GM21786 (cell line): ENCODE data around the gene CEP128.
"Not testable (repeated sequence)": the region's sequence is repeated elsewhere in the genome, so short reads cannot be mapped to it uniquely, and the experiment has no call there.

Source experiments
- ATAC-seq: cut with Tn5 transposase; IDR thresholded peaks from one replicate; pipeline ENCODE4 v1.9.1; 2021; ENCODE audit not compliant: unreplicated experiment

The CEP128 gene

DNA sequence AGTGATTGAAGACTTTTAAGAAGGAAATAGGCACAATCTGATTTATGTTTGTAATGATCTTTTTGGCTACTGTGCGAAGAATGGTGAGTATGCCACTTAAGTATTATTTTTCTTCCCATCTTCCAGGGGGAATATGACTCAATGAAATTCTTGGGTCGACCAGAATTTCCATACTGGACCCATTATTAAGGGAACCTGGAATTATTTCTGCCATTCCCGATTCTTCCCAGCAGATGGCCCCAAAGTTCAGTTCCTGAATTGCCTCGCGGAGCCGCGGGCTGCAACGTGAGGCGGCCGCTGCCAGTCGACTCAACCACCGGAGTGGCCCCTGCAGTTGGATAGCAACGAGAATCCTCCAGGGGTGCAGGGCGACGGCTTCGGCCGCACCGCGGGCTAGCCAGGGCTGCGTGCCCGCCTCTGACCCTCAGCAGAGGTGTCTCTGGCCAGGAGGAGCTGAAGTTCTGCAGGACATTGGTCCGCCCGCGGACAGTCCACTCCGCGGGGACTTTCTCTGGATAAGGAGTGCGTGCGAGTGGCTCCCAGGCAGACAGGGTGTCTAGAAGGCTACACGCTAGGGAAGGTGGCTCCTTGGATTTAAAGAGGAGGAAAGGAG, 13.3 kb upstream of the CEP128 start:
- ATAC-seq = no peak

GRCh38 chr14:80953211-80953610, 11.7 kb upstream of the CEP128 start:
- ATAC-seq = not testable (repeated sequence)

DNA sequence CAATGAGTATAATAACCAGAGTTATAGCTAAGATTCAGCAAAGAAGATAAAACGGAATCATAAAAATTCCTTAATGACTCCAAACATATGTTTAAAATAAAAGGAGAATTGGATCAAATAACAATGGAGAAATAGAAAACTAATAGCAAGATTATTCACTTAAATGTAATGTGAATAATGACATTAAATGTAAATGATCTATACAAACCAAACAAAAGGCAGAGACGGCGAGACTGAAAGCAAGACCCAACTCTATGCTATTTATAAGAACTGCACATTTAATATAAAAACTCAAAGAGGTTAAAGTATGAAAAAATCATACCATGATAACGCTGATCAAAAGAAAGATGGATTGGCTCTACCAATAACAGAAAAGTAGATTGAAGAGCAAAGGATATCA, 10.0 kb upstream of the CEP128 start:
- ATAC-seq = no peak

GRCh38 chr14:80948291-80948690, 6.8 kb upstream of the CEP128 start:
- no peak for ATAC-seq

DNA sequence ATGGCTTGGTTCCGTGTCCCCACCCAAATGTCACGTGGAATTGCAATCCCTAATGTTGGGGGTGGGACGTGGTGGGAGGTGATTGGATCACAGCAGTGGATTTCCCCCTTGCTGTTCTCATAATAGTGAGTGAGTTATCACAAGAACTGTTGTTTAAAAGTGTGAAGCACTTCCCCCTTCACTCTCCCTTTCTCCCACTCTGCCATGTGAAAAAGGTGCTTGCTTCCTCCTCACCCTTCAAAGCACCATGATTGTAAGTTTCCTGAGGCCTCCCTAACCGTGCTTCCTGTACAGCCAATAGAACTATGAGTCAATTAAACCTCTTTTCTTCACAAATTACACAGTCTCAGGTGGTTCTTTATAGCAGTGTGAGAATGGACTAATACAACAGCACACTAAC, 5.3 kb upstream of the CEP128 start:
- ATAC-seq = no peak

- no peak for ATAC-seq
Measured at GRCh38 chr14:80946187-80946586, 4.6 kb upstream of the CEP128 start.

- ATAC-seq = no peak
Measured at GRCh38 chr14:80944861-80945617, 3.5 kb upstream of the CEP128 start.

GRCh38 chr14:80942191-80942600, 658 bp upstream of the CEP128 start:
- peak; percentile 11 for ATAC-seq

DNA sequence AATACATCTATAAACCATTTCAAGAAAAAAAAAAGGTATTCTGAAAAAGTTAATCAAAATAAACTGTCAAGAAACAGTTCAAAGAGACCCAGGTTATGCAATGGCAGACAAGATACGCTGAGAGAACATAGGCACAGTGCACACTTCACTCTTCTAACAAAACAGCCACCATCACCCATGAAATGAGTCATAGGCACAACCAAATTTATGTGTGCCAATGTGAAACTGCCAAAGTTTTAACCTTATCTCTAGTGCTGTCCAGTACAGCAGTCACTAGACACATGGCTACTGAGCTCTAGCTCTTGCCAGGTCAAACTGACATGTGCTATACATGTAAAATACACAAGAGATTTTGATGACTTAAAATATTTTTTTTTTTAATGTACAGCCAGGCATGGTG, 1.4 kb downstream of the CEP128 start:
- no peak for ATAC-seq

DNA sequence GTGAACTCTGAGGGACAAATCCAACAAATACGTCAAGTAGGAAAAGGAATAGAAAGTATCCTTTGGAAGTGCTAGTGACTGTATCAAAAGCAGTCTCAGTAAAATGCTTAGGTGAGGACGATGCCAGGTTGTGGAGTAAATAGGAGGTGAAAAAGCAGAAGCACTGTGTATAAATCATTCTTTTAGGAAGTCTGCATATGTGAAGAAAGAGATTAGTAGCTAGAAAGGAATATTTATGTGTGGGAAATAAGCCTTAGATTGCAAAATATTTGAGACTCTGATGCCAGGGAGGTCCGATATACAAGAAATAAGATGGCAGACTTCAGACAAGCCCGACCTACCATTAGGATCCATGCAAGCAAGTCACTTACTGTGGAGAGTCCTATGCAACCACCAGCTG, 7.9 kb downstream of the CEP128 start:
- no peak for ATAC-seq

DNA sequence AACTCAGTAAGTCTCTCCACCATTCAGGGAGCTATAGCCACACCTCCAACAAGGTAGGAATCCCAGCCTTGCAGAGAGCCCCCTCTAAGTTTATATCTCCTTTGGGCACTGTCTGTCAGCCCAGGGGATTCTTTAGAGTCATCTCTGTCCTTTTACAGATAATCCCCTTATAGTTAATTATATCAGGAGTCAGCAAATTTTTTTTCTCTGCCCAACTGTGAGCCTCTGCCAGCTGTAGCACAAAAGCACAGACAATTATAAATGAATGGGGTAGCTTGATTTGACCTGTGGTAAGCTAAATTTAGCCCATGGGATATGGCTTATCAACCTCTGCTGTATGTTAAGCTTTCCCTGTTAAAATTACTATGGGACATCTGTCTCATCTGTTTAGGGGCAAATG, 8.3 kb downstream of the CEP128 start:
- no peak for ATAC-seq

DNA sequence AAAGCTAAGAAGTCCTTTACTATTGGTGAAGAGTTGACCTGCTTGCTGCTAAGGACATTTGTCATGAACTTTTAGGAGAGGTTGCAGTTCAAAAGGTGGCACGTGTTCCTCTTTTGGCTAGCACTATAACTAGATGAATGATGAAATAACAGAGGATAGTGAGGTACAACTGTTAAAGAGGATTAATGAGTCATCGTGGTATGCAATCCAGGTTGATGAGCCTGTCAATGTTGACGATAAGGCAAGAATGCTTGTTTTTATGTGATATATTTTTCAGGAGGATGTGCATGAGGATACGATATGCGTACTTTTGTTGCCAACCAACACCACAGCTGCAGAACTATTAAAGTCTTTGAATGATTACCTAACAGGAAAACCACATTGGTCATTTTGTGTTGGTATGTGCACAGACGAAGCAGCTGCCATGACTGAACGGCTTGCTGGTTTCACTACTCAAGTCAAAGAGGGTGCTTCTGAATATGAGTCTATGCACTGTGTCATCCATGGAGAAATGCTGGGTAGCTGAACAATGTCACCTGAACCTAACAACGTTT, 10.6 kb downstream of the CEP128 start:
- ATAC-seq = peak; percentile 98

- no peak for ATAC-seq
Measured at GRCh38 chr14:80930095-80930494, 11.4 kb downstream of the CEP128 start.

DNA sequence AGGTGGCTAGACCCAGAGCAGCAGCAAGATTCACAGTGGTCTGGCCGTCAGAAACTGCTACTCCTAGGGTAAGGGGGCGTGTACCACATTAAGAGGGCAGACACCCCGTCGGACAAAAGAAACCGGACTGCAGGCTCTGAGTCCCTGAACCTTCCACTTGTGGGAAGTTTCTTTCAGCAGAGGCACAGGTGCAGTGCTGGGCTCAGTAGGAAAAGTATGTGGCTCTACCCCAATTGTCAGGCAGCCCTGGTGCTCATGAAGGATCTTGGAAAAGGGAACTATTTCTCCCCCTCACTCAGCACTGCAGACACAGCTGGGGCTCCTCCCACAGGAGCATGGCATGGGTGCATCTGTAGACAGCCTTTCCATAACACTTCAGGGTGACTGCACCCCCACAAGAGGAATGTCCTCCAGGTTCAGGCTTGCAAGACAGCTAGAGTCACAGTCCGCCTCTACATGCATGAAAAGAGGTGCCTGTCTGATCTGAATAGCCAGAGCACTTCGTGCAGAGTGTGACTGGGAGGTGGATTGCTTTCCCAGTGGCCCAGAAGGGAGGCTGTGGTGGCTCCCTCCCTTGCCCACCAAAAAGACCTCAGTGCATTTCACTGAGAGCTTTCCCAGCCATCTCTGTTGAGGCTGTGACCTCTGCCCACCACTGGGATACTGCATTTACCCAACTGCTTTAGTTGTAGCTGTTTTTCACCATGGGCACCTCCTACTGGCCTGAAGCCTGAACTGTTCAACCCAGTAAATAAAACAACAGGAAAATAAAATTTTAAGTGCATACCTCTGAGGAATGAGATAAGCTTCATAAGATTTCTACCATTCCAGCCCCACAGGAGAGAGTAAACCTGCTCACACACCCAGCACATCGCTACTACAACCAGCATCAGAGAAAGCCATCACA, 14.2 kb downstream of the CEP128 start:
- ATAC-seq = no peak

- ATAC-seq = no peak
Measured at GRCh38 chr14:80926397-80927082, 15.0 kb downstream of the CEP128 start.

GRCh38 chr14:80924365-80925103, 17.0 kb downstream of the CEP128 start:
- ATAC-seq = no peak

DNA sequence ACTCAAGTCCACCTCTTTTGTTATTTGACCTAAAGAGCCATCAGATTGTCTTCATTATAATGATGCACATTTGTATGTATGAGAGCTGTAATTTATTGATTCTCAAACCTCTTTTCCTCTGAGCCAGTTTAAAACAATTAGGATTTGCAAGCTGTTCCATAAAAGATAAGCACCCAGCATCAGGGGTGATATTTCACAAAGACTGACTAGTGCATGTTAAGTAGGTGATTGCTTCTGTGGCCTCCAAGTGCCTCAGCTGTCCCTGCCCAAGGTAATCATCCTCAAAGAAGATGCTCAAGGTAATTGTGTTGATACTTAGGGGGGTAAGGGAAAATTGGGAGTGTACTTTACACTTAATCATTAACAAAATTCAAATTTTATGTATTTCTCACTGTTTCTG, 18.2 kb downstream of the CEP128 start:
- ATAC-seq = no peak

DNA sequence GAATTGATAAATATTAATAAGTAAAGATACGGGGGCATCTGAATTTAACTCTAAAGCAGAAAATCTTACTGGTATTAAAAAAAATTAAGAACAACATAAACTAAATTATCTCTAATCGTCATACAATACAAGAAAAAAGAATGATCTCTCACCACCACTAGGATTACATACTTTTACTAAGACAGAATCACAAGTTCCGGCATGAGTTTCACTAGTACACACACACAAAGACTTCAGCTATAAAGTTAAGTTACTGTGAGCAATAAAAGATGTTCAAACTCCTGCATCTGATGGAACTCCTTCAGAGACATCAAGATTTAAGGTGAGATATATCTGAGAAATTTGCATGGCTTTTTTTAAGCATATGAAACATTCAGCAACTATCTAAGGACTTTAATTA, 21.9 kb downstream of the CEP128 start:
- no peak for ATAC-seq

DNA sequence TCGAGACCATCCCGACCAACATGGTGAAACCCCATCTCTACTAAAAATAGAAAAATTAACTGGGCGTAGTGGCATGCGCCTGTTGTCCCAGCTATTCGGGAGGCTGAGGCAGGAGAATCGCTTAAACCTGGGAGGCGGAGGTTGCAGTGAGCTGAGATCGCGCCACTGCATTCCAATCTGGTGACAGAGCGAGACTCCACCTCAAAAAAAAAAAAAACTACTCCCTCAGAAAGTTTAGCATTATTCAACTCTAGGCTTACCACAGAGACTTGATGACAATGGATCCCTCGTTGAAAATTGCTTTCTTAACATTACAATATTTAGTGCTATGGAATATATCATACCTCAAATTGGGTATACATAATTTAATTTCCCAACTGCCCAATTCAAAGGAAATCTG, 29.5 kb downstream of the CEP128 start:
- ATAC-seq = not testable (repeated sequence)

- no peak for ATAC-seq
Measured at GRCh38 chr14:80906946-80907345, 34.6 kb downstream of the CEP128 start.
